Measurements from ENCODE around the gene VPS26A. TPM values are rescaled to one million over a fixed set of nuclear protein-coding genes. Genes with fewer than 3 reads are reported as not detected.

The VPS26A gene
- total RNA-seq, 2 donors from 2014 or later, result 41.2 to 46.5 TPM

DNA sequence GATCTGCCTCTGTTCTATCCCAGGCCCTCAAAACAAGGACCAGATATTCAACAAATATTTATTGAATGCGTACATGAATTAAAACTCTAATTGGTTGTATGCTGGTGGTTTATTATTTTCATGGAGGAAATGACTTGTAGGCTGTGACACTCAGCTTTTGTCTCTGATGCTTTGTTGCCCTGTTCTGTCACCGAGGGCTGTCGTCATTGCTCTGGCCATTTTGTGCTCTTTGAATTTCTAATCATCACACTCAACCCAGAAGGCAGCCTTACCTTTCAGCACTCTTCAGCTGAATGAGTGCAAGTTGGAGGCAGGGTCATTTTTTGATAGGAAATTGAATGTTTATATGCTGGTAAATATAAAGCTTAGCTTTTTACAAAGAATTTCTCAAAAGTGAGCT, 21.5 kb upstream of the VPS26A start:
- Histone ChIP-seq H3K36me3 (ENCODE audit: control insufficient read depth, insufficient read depth, low read length) (no peaks in the 10 kb centered on the region), H3K4me3 (ENCODE audit: low read length) (no peak overlapping the region), H3K27me3 (ENCODE audit: control insufficient read depth, insufficient read depth, low read length, poor library complexity, severe bottlenecking) (no peaks in the 10 kb centered on the region), H3K27ac (ENCODE audit: low read depth, low read length) (no peak overlapping the region), H3K9me3 (ENCODE audit: control insufficient read depth, low read length) (no peaks in the 10 kb centered on the region), H3K4me1 (ENCODE audit: control insufficient read depth, insufficient read depth, low read length) (no peaks in the 10 kb centered on the region), H3K9ac (ENCODE audit: extremely low read depth, low read length, poor library complexity, severe bottlenecking) (no peak overlapping the region)
- DNase-seq, result no peak
- Mint-ChIP-seq H3K9me3 (peaks cover 4% of the 10 kb centered on the region), H3K27ac (no peak overlapping the region), H3K4me1 (peaks cover 4% of the 10 kb centered on the region), H3K27me3 (ENCODE audit: insufficient read depth) (peaks cover 2% of the 10 kb centered on the region), H3K4me3 (no peak overlapping the region), H3K36me3 (ENCODE audit: low read depth) (no peaks in the 10 kb centered on the region)
- WGBS, 2 experiments (ENCODE audit: insufficient coverage in 1 of 2, insufficient read length in 1 of 2), result 86 to 100% methylated on average over 1 to 3 of the region's 3 CpGs
- TF ChIP-seq, protein P1, sequence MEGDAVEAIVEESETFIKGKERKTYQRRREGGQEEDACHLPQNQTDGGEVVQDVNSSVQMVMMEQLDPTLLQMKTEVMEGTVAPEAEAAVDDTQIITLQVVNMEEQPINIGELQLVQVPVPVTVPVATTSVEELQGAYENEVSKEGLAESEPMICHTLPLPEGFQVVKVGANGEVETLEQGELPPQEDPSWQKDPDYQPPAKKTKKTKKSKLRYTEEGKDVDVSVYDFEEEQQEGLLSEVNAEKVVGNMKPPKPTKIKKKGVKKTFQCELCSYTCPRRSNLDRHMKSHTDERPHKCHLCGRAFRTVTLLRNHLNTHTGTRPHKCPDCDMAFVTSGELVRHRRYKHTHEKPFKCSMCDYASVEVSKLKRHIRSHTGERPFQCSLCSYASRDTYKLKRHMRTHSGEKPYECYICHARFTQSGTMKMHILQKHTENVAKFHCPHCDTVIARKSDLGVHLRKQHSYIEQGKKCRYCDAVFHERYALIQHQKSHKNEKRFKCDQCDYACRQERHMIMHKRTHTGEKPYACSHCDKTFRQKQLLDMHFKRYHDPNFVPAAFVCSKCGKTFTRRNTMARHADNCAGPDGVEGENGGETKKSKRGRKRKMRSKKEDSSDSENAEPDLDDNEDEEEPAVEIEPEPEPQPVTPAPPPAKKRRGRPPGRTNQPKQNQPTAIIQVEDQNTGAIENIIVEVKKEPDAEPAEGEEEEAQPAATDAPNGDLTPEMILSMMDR (conservative IDR thresholded peaks at IDR 0.05), result no peak

DNA sequence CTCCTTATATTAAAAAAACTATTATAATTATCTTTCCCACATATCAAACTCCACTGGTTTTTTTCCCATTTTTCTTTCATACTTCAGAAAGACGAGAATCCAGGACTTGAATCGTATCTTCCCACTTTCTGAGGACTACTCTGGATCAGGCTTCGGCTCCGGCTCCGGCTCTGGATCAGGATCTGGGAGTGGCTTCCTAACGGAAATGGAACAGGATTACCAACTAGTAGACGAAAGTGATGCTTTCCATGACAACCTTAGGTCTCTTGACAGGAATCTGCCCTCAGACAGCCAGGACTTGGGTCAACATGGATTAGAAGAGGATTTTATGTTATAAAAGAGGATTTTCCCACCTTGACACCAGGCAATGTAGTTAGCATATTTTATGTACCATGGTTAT, 20.2 kb upstream of the VPS26A start:
- no peaks in the 10 kb centered on the region for H3K9me3 ChIP-seq (ENCODE audit: control insufficient read depth, low read length)
- Mint-ChIP-seq H3K27ac (no peak overlapping the region), H3K4me3 (no peak overlapping the region), H3K36me3 (ENCODE audit: low read depth) (no peaks in the 10 kb centered on the region), H3K4me1 (peaks cover 4% of the 10 kb centered on the region), H3K27me3 (ENCODE audit: insufficient read depth) (peaks cover 2% of the 10 kb centered on the region), H3K9me3 (peaks cover 4% of the 10 kb centered on the region)
- H3K9ac ChIP-seq (ENCODE audit: extremely low read depth, low read length, poor library complexity, severe bottlenecking), result no peak overlapping the region
- no peak for DNase-seq
- no peak overlapping the region for H3K4me3 ChIP-seq (ENCODE audit: low read length)
- no peak overlapping the region for H3K27ac ChIP-seq (ENCODE audit: low read depth, low read length)
- no peaks in the 10 kb centered on the region for H3K36me3 ChIP-seq (ENCODE audit: control insufficient read depth, insufficient read depth, low read length)
- 94% methylated on average over 7 of the region's 7 CpGs for WGBS, 2 experiments (ENCODE audit: insufficient coverage in 1 of 2, insufficient read length in 1 of 2)
- TF ChIP-seq, protein P1 (conservative IDR thresholded peaks at IDR 0.05), result no peak
- no peaks in the 10 kb centered on the region for H3K27me3 ChIP-seq (ENCODE audit: control insufficient read depth, insufficient read depth, low read length, poor library complexity, severe bottlenecking)
- H3K4me1 ChIP-seq (ENCODE audit: control insufficient read depth, insufficient read depth, low read length), result no peaks in the 10 kb centered on the region

DNA sequence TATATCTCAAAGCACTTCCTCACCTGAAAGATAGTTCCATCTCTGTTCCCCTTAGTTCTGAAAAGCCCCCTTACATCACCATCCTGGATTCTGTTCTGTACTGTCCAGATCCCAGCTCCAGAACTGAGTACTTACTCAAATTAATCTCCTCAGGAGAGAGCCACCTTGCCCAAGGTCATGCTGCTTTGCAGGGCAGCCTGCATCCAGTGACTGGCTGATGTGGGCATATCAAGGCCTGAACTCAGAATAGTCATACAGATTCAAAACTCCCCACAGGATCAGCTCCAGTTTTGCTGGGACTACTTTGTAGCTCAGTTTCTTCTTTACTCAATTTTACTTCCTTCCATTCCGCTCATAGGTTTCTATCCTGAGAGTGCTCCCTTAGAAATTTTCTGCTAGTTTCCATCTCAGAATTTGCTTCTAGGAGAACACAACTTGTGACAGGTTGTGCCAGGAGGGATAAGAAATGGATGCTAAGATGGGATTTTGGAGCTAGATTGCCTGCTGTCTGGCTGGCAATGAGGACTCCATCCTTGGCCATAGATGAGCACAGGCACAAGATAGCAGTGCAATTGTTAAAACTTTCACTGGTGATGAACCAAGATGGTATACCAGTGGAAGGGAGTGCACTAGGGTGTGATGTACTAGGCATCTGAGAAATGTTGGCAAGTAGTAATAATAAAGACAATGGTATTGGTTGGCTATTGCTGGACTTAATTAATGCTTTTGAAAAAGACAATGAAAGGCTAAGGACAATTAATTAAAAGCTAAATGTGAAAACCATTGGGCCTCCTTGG, 18.8 kb upstream of the VPS26A start:
- H3K4me1 Mint-ChIP-seq, result peaks cover 4% of the 10 kb centered on the region
- Histone ChIP-seq H3K4me1 (ENCODE audit: control insufficient read depth, insufficient read depth, low read length) (no peaks in the 10 kb centered on the region), H3K27ac (ENCODE audit: low read depth, low read length) (no peak overlapping the region), H3K36me3 (ENCODE audit: control insufficient read depth, insufficient read depth, low read length) (no peaks in the 10 kb centered on the region), H3K27me3 (ENCODE audit: control insufficient read depth, insufficient read depth, low read length, poor library complexity, severe bottlenecking) (no peaks in the 10 kb centered on the region), H3K9ac (ENCODE audit: extremely low read depth, low read length, poor library complexity, severe bottlenecking) (no peak overlapping the region), H3K4me3 (ENCODE audit: low read length) (no peak overlapping the region), H3K9me3 (ENCODE audit: control insufficient read depth, low read length) (no peaks in the 10 kb centered on the region)
- no peak for DNase-seq
- TF ChIP-seq, protein P1 (conservative IDR thresholded peaks at IDR 0.05), result no peak
- 80 to 94% methylated on average over 1 of the region's 1 CpG for WGBS, 2 experiments (ENCODE audit: insufficient coverage in 1 of 2, insufficient read length in 1 of 2)
- H3K27me3 Mint-ChIP-seq (ENCODE audit: insufficient read depth), result peaks cover 2% of the 10 kb centered on the region
- H3K27ac Mint-ChIP-seq, result no peak overlapping the region
- no peak overlapping the region for H3K4me3 Mint-ChIP-seq
- no peaks in the 10 kb centered on the region for H3K36me3 Mint-ChIP-seq (ENCODE audit: low read depth)
- peaks cover 4% of the 10 kb centered on the region for H3K9me3 Mint-ChIP-seq
